MV-4-11 (cell line): Measurements from ENCODE around the gene TMEM233.
A peak's percentile ranks its signal among the peaks of the same experiment; 100 is the strongest.
"Not testable (repeated sequence)": the region's sequence is repeated elsewhere in the genome, so short reads cannot be mapped to it uniquely, and the experiment has no call there.

Experiments
- DNase-seq: peaks from one replicate; lab custom pipeline; 2025; lab: John Stamatoyannopoulos, UW

Gene TMEM233

DNA sequence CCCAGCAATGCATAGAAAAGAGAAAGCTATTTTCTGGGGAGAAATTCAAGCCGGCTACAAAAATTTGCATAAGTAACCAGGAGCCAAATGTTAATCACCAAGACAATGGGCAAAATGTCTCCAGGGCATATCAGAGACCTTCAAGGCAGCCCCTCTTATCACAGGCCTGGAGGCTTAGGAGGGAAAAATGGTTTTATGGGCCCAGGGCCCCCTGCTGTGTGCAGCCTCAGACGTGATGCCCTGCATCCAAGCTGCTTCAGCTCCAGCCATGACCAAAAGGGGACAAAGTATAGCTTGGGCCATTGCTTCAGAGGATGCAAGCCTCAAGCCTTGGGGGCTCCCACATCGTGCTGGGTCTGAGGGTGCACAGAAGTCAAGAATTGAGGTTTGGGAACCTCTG, 15.8 kb downstream of the TMEM233 start:
- DNase-seq, result no peak

DNA sequence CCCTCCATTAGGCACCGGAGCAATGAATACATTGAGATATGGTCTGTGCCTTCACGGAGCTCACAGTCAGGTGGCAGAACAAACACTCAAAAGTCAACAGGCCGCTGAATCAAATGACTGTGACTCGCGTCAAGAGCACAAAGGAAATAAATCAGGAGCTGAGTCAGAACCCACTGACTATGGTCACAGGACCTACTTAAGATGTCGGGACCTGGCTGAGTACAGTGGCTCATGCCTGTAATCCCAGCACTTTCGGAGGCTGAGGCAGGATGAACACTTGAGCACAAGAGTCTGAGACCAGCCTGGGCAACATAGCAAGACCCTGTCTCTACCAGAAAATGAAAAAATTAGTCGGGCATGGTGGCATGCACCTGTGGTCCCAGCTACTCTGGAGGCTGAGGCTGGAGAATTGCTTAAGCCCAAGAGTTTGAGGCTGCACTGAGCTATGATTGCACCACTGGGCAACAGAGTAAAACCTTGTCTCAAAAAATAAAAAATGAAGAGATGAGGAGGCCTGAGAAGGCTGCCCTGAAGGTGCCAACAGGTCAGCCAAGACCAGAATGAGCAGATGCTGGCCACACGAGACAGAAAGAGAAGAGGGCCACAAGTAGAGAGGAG, 19.9 kb downstream of the TMEM233 start:
- no peak for DNase-seq

- no peak for DNase-seq
Observed at GRCh38 chr12:119614705-119615104, 21.1 kb downstream of the TMEM233 start.

- no peak for DNase-seq
Observed at GRCh38 chr12:119615518-119616475, 22.2 kb downstream of the TMEM233 start.

GRCh38 chr12:119618328-119618896, 24.8 kb downstream of the TMEM233 start:
- not testable (repeated sequence) for DNase-seq

DNA sequence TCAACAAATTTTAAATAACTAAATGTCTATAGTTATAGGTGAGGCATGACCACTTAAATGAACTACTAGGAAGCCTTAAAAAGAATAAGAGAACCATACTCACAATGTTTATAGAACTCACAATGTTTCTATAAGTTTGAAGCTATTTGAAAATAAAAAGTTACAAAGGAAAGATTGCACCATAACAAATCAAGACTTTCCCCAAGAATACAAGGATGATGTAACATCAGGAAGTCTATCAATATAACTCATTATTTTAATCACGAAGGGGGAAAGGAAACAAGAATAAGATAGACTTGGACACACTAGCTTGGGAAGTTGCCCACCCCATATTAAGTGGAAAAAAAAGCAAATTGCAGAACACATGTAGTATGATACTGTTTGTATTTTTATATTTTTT, 26.9 kb downstream of the TMEM233 start:
- DNase-seq, result no peak

- DNase-seq, result no peak
Observed at GRCh38 chr12:119621878-119622277, 28.3 kb downstream of the TMEM233 start.

DNA sequence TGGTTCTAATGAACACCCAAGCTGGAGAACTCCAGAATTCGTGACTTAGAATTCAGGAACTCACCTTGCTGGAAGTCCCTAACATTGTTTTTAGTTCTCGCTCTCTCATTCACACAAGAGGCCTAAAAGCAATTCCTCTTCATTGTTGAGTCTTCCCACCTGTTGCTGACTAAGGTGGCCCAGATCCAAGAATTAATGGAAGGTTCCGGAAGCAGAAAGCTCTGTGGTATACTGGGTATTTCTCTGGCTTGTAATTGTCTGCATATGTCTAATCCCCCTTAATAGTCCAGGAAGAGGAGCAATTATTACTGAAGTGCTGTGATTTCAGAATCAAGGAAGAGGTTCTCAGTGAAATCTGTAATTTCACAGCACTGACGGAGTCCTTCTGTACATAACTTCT, 31.4 kb downstream of the TMEM233 start:
- no peak for DNase-seq

GRCh38 chr12:119627019-119627643, 33.6 kb downstream of the TMEM233 start:
- no peak for DNase-seq

GRCh38 chr12:119627686-119628085, 34.1 kb downstream of the TMEM233 start:
- no peak for DNase-seq

GRCh38 chr12:119630223-119630780, 36.7 kb downstream of the TMEM233 start:
- DNase-seq, result no peak

GRCh38 chr12:119630962-119631550, 37.5 kb downstream of the TMEM233 start:
- DNase-seq, result no peak

DNA sequence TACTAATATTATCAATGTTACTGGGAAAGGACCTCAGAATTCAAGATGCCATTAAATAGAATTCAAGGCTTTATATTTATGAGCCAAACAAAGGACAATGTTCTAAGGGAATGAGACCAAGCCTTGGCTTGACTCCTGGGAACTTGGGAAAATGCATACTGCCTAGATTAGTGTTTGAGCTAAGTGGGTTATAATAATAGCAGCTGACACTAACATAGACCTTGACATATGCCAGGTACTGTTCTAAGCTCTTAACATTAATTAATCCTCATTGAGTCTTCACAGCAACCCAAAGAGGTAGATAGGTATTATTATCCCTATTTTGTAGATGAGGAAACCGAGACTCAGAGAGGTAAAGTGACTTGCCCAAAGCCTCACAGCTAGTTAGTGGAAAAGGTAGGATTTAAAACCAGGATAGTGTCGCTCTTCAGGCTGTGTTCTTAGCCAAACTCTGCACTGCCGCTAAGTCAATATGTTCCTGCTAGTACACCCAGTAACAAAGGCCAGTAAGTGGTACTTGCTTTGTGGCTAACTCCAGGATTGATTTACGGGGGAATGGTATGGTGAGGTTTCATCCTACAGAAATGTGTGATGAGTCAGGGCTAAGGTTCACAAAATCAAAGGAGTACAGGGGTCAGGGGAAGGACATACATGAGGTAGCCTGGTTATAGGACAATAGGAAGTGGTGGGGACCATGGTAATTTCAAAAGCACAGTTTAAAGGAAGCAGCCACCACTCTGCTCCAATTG, 38.5 kb downstream of the TMEM233 start:
- DNase-seq, result peak; percentile 82

GRCh38 chr12:119634743-119635142, 41.2 kb downstream of the TMEM233 start:
- no peak for DNase-seq

DNA sequence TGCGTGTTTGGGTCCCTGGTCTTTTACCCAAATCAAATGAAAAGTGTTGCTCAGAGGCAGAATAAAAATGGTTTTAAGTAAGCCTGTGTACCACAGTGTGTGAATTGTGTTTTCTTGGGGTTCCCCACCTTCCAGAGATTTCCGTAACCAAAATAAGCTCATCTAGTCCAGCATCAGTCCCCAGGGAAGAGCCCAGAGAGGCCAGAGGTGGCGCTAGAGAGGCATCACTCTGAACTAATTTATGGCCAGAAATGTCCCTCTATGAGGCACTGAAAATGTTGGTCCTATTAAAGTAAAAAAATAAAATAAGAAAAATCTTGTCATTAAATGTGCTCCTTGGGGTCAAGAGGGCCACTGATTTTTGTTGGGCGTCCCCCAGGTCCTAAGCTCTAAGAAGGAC, 49.4 kb downstream of the TMEM233 start:
- no peak for DNase-seq

- DNase-seq, result no peak
Observed at GRCh38 chr12:119644930-119645329, 51.4 kb downstream of the TMEM233 start.

GRCh38 chr12:119645535-119646059, 52.0 kb downstream of the TMEM233 start:
- no peak for DNase-seq

DNA sequence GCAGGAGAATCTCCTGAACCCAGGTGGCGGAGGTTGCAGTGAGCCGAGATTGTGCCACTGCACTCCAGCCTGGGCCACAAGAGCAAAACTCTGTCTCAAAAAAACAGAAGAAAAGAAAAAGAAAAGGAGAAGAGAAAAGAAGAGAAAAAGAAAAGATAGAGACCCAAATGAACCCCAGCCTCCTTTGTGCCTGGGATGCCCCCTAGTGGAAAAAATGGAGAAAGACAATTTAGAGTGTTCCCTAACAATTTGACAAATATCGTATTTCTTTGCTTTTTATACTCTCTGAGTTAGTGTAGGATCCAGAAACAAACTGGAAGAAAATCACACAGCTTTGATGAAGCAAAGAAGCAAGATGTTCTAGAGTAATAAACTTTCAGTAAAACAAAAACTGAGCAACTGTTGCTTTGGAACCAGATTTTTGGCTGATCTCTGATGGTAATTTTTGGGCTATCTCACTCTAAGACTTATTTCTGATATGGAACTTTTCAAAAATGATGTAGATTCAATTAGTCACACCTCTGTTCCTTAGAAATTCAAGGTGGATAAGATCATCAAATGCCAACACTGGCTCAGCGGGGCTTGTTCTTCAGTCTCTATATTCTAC, 55.7 kb downstream of the TMEM233 start:
- DNase-seq, result no peak

DNA sequence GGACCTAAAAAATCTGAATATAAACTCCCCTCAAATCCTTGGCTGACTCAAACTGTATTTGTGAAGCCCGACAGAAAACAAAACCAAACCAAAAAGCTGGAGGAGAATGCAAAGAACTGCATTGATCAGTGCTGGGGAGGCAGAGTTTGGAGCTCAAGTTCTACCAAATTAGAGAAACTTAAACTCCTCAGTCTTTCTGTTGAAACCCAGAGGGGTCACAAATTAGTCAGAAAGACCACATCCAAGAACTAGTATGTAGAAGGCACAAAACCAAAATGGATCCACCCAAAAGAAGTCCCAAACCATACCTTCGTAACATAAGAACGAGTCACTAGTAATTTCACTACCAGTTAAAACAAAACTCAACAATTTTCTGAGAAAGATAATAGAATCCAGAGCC, 59.1 kb downstream of the TMEM233 start:
- DNase-seq, result no peak

- DNase-seq, result not testable (repeated sequence)
Observed at GRCh38 chr12:119657001-119657400, 63.4 kb downstream of the TMEM233 start.
